Measurements from ENCODE around the gene PARP4. TPM values are rescaled to one million over a fixed set of nuclear protein-coding genes. Genes with fewer than 3 reads are reported as not detected.

PARP4 gene
- total and polyA plus RNA-seq, 2 of the 13 experiments (the other 11 are each of a cell fraction or from before 2014, with no cell fraction given), result 40.5 to 42.6 TPM

Other genes starting within 250 kb of the PARP4 start
- gene C1QTNF9, start 203.2 kb downstream of the PARP4 start, total RNA-seq (2016; rRNA removed; fragmentation: Illumina TruSeq; extraction: Trizol), result not detected in 2 replicates
- not detected in 2 replicates for gene C1QTNF9, start 203.2 kb downstream of the PARP4 start, polyA plus RNA-seq (2011; rRNA removed)
- gene ATP12A, start 167.6 kb upstream of the PARP4 start, total RNA-seq (2016; rRNA removed; fragmentation: Illumina TruSeq; extraction: Trizol), result not detected in 2 replicates
- not detected in 2 replicates for gene ATP12A, start 167.6 kb upstream of the PARP4 start, polyA plus RNA-seq (2011; rRNA removed)